H9 (cell line): ENCODE data around the gene FAM43B. TPM values are rescaled to one million over a fixed set of nuclear protein-coding genes. Genes with fewer than 3 reads are reported as not detected.

Experiments
- DNase-seq: peaks from one replicate; pipeline ENCODE4 v3.0.0-alpha.2; 2017
- H2AFZ ChIP-seq: one replicate; pipeline ENCODE4 v1.6.1; 2013; ENCODE audit warnings: mild to moderate bottlenecking, low read length, control low read depth, moderate library complexity
- H2AK5ac ChIP-seq: 2 replicates; pipeline ENCODE4 v1.6.1; 2013; ENCODE audit warnings: low read length, control low read depth, mixed read lengths; ENCODE audit not compliant: insufficient read length
- H2BK120ac ChIP-seq: one replicate; pipeline ENCODE4 v1.6.1; 2013; ENCODE audit warnings: low read depth, mild to moderate bottlenecking, low read length, control low read depth, inconsistent platforms; ENCODE audit not compliant: poor library complexity, severe bottlenecking
- H2BK12ac ChIP-seq: 2 replicates; pipeline ENCODE4 v1.6.1; 2013; ENCODE audit warnings: low read length, control low read depth, mixed read lengths, low read depth; ENCODE audit not compliant: insufficient read length
- H2BK15ac ChIP-seq: 2 replicates; pipeline ENCODE4 v1.6.1; 2013; ENCODE audit warnings: low read depth, low read length, control low read depth
- H2BK20ac ChIP-seq: one replicate; pipeline ENCODE4 v1.6.1; 2013; ENCODE audit warnings: low read depth, mild to moderate bottlenecking, low read length, control low read depth, inconsistent platforms; ENCODE audit not compliant: poor library complexity, severe bottlenecking
- H2BK5ac ChIP-seq: 2 replicates; pipeline ENCODE4 v1.6.1; 2013; ENCODE audit warnings: low read length, control low read depth, mixed read lengths; ENCODE audit not compliant: insufficient read length
- H3K14ac ChIP-seq: 2 replicates; pipeline ENCODE4 v1.6.1; 2013; ENCODE audit warnings: low read length, control low read depth; ENCODE audit not compliant: insufficient read depth
- H3K18ac ChIP-seq: 2 replicates; pipeline ENCODE4 v1.6.1; 2013; ENCODE audit warnings: low read depth, mild to moderate bottlenecking, mixed read lengths, low read length, control low read depth; ENCODE audit not compliant: insufficient read length
- H3K23ac ChIP-seq: 2 replicates; pipeline ENCODE4 v1.6.1; 2013; ENCODE audit warnings: low read length, control low read depth, mixed read lengths, low read depth; ENCODE audit not compliant: insufficient read length
- H3K23me2 ChIP-seq: 2 replicates; pipeline ENCODE4 v1.6.1; 2013; ENCODE audit warnings: low read depth, mild to moderate bottlenecking, mixed read lengths, low read length, control low read depth; ENCODE audit not compliant: insufficient read length, poor library complexity, severe bottlenecking
- H3K27ac ChIP-seq: 2 replicates; pipeline ENCODE4 v1.5.1; 2013; ENCODE audit warnings: low read length, control low read depth, mixed read lengths, low read depth; ENCODE audit not compliant: insufficient read length
- H3K27me3 ChIP-seq: 2 replicates; pipeline ENCODE4 v1.6.1; 2013; ENCODE audit warnings: low read length, control low read depth, inconsistent platforms; ENCODE audit not compliant: insufficient read depth
- H3K4ac ChIP-seq: 2 replicates; pipeline ENCODE4 v1.6.1; 2013; ENCODE audit warnings: low read depth, mild to moderate bottlenecking, control low read depth, inconsistent platforms, low read length, moderate library complexity
- H3K4me1 ChIP-seq: 2 replicates; pipeline ENCODE4 v1.6.1; 2013; ENCODE audit warnings: low read length, control low read depth, inconsistent platforms; ENCODE audit not compliant: insufficient read depth
- H3K4me2 ChIP-seq: 2 replicates; pipeline ENCODE4 v1.6.1; 2013; ENCODE audit warnings: low read length, control low read depth, mixed read lengths; ENCODE audit not compliant: insufficient read length, insufficient read depth
- H3K56ac ChIP-seq: 2 replicates; pipeline ENCODE4 v1.6.1; 2013; ENCODE audit warnings: low read depth, mild to moderate bottlenecking, mixed read lengths, low read length, control low read depth; ENCODE audit not compliant: insufficient read length
- H3K79me1 ChIP-seq: 2 replicates; pipeline ENCODE4 v1.6.1; 2013; ENCODE audit warnings: low read depth, mild to moderate bottlenecking, moderate library complexity, low read length, control low read depth, inconsistent platforms; ENCODE audit not compliant: insufficient read depth, poor library complexity, severe bottlenecking
- H3K79me2 ChIP-seq: 2 replicates; pipeline ENCODE4 v1.6.1; 2013; ENCODE audit warnings: low read length, control low read depth, inconsistent platforms; ENCODE audit not compliant: insufficient read depth
- H3K9ac ChIP-seq: 2 replicates; pipeline ENCODE4 v1.6.1; 2013; ENCODE audit warnings: low read length, control low read depth, mixed read lengths; ENCODE audit not compliant: insufficient read length; ENCODE audit errors: extremely low read depth
- H3K9me3 ChIP-seq: one replicate; pipeline ENCODE4 v1.6.1; 2013; ENCODE audit warnings: low read depth, low read length, inconsistent platforms; ENCODE audit not compliant: control insufficient read depth
- H3T11ph ChIP-seq: one replicate; pipeline ENCODE4 v1.6.1; 2013; ENCODE audit warnings: mild to moderate bottlenecking, low read length, control low read depth, inconsistent platforms
- H4K20me1 ChIP-seq: one replicate; pipeline ENCODE4 v1.6.1; 2013; ENCODE audit not compliant: control insufficient read depth, insufficient read length, insufficient read depth
- H4K5ac ChIP-seq: 2 replicates; pipeline ENCODE4 v1.6.1; 2013; ENCODE audit warnings: low read depth, mild to moderate bottlenecking, mixed read lengths, low read length, control low read depth; ENCODE audit not compliant: insufficient read length
- H4K8ac ChIP-seq: replicated peaks from 2 replicates; pipeline ENCODE4 v1.6.1; 2013; ENCODE audit warnings: low read length, control low read depth, mixed read lengths, low read depth; ENCODE audit not compliant: insufficient read length
- H4K91ac ChIP-seq: 2 replicates; pipeline ENCODE4 v1.6.1; 2013; ENCODE audit warnings: low read depth, mild to moderate bottlenecking, moderate library complexity, mixed read lengths, low read length, control low read depth; ENCODE audit not compliant: insufficient read length
- H3K27ac Mint-ChIP-seq, 3 experiments: 2 replicates in 2 of 3; 3 replicates in 1 of 3; pipeline ENCODE4 v1.8.0; 2020 to 2021; ENCODE audit warnings: mixed read lengths in 3 of 3, mild to moderate bottlenecking in 1 of 3, moderate library complexity in 1 of 3
- H3K27me3 Mint-ChIP-seq: 2 replicates; pipeline ENCODE4 v1.8.0; 2021; ENCODE audit warnings: low read depth, mild to moderate bottlenecking, moderate library complexity, mixed read lengths
- H3K36me3 Mint-ChIP-seq, 3 experiments: 2 replicates in 2 of 3; 3 replicates in 1 of 3; pipeline ENCODE4 v1.8.0; 2020 to 2021; ENCODE audit warnings: low read depth in 3 of 3, mixed read lengths in 3 of 3; ENCODE audit not compliant: insufficient read depth in 1 of 3
- H3K4me1 Mint-ChIP-seq, 2 experiments: 2 replicates each; pipeline ENCODE4 v1.8.0; 2020; ENCODE audit warnings: mixed read lengths in 2 of 2
- H3K4me3 Mint-ChIP-seq, 2 experiments: 2 replicates in 1 of 2; 3 replicates in 1 of 2; pipeline ENCODE4 v1.8.0; 2020 to 2021; ENCODE audit warnings: mild to moderate bottlenecking in 2 of 2, mixed read lengths in 2 of 2, moderate library complexity in 1 of 2
- H3K9me3 Mint-ChIP-seq, 2 experiments: 2 replicates in 1 of 2; 3 replicates in 1 of 2; pipeline ENCODE4 v1.8.0; 2020; ENCODE audit warnings: mild to moderate bottlenecking in 2 of 2, mixed read lengths in 2 of 2, moderate library complexity in 1 of 2
- CTCF ChIP-seq: fragments of 200-600 bp; sonication (generic); conservative IDR thresholded peaks from 3 replicates; pipeline ENCODE4 v1.8.0; 2021; ENCODE audit warnings: antibody characterized with exemption, mild to moderate bottlenecking
- whole genome bisulfite sequencing: extraction: QIAGEN DNeasy Blood & Tissue Kit; methylation state at CpG from one replicate; pipeline ENCODE4 v1.1.7; 2013; ENCODE audit warnings: missing lambda C conversion rate, low lambda C conversion rate, mixed read lengths; ENCODE audit not compliant: insufficient read length; ENCODE audit errors: extremely low coverage; 5-methylcytosine and 5-hydroxymethylcytosine counted together
- total RNA-seq: library from RNA; stranded (reverse); gene quantifications from 2 replicates; pipeline ENCODE4 v1.2.1, GENCODE V29; 2021

The FAM43B gene
- total RNA-seq, 1 experiment from 2014 or later: 0.22 TPM

DNA sequence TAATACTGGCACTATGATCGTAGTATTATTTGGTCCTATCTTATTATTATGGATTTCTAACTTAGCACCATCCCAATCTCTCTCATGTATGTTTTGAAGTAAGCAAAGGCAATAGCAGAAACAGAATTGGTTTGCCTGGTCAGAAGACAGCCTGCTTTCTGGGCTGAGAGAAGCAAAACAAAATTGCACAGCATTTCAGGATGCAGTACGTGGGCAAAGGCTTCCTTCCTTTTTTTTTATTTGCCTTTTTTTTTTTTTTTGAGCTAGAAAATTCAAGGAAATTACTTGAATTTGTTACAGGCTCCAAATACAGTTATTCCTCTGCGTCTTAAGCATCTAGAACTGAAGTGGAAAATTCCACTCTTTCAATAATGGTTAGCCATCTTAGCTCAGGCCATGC, 45.3 kb downstream of the FAM43B start:
- H3K36me3 Mint-ChIP-seq: no peaks in the 10 kb centered on the region; a peak in 1 of 7 replicates
- Histone ChIP-seq H2AK5ac (no peak overlapping the region), H3K79me1 (no peaks in the 10 kb centered on the region), H2BK20ac (no peak overlapping the region), H3K27me3 (no peaks in the 10 kb centered on the region), H4K91ac (no peak overlapping the region), H3K56ac (no peak overlapping the region), H3K4me1 (no peaks in the 10 kb centered on the region), H4K8ac (no peak overlapping the region), H3K27ac (no peak overlapping the region), H3T11ph (no peak overlapping the region), H4K5ac (no peak overlapping the region), H3K14ac (no peak overlapping the region), H2BK5ac (no peak overlapping the region), H2BK12ac (no peak overlapping the region), H4K20me1 (no peaks in the 10 kb centered on the region), H3K4ac (no peak overlapping the region), H3K18ac (no peak overlapping the region), H3K23ac (no peak overlapping the region), H2AFZ (no peak overlapping the region), H3K23me2 (no peaks in the 10 kb centered on the region), H3K4me2 (no peak overlapping the region), H2BK15ac (no peak overlapping the region), H3K9me3 (no peaks in the 10 kb centered on the region), H2BK120ac (no peak overlapping the region), H3K79me2 (peaks cover 2% of the 10 kb centered on the region; the same call in 1 of the 2 replicates), H3K9ac (no peak overlapping the region)
- no peak for DNase-seq
- H3K27me3 Mint-ChIP-seq: 0 out of 2 replicates have a peak, but pooled peaks cover 2% of the 10 kb centered on the region
- H3K27ac Mint-ChIP-seq: no peak overlapping the region
- no peak overlapping the region for H3K4me3 Mint-ChIP-seq
- no peaks in the 10 kb centered on the region; a peak in 1 of 5 replicates for H3K9me3 Mint-ChIP-seq
- no peak for TF ChIP-seq CTCF
- no CpG with 5 or more reads among the region's 3 CpGs for WGBS
- peaks cover 3 to 8% of the 10 kb centered on the region in 2 experiments; a peak in 3 of 4 replicates for H3K4me1 Mint-ChIP-seq
